Gastroesophageal sphincter (tissue), 3 donors: ENCODE results near the gene IL1RAP.

Experiments
- EP300 ChIP-seq: sonication (generic); formaldehyde crosslinking; IDR thresholded peaks from one replicate; pipeline ENCODE4 v1.6.1; 2017; ENCODE audit warnings: antibody characterized with exemption, mild to moderate bottlenecking
- POLR2A ChIP-seq, 2 donors: fragments of 450-650 bp; IDR thresholded peaks; one replicate each; pipeline ENCODE4 v1.6.1; 2017; ENCODE audit warnings: antibody characterized with exemption in 2 of 2, mild to moderate bottlenecking in 2 of 2, moderate library complexity in 1 of 2
- POLR2AphosphoS5 ChIP-seq: sonication (generic); formaldehyde crosslinking; IDR thresholded peaks from one replicate; pipeline ENCODE4 v1.6.1; 2017; ENCODE audit warnings: antibody characterized with exemption
- TF ChIP-seq, protein P1 (sequence below), 4 experiments: fragments of 200-600 bp in 2 of 4; fragments of 450-650 bp in 2 of 4; sonication (generic) in 1 of 4; IDR thresholded peaks; one replicate each; pipeline ENCODE4 v1.5.1; 2017 to 2019; ENCODE audit warnings: antibody characterized with exemption in 4 of 4, mild to moderate bottlenecking in 2 of 4, moderate library complexity in 2 of 4

DNA sequence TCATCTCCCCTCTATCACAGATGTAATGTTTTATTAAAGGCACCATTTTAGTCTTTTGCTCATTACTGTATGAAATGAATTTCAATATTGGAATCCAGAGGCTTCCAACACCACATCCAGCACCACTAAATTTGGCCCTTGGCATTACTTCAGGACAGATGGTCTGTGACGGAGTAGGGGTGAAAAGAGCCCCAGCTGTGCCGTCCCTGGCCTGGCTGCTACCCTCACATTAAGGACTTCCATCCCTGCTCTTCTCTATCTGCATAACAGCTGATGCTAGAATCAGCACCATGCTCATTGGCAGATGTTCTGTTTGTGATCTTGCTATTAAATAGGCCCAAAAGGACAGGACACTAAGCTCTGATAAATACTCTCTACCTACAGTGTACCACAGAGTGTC, 152.9 kb downstream of the IL1RAP start:
- no peak for TF ChIP-seq POLR2A (IDR thresholded peaks at IDR 0.05)
- TF ChIP-seq, protein P1, sequence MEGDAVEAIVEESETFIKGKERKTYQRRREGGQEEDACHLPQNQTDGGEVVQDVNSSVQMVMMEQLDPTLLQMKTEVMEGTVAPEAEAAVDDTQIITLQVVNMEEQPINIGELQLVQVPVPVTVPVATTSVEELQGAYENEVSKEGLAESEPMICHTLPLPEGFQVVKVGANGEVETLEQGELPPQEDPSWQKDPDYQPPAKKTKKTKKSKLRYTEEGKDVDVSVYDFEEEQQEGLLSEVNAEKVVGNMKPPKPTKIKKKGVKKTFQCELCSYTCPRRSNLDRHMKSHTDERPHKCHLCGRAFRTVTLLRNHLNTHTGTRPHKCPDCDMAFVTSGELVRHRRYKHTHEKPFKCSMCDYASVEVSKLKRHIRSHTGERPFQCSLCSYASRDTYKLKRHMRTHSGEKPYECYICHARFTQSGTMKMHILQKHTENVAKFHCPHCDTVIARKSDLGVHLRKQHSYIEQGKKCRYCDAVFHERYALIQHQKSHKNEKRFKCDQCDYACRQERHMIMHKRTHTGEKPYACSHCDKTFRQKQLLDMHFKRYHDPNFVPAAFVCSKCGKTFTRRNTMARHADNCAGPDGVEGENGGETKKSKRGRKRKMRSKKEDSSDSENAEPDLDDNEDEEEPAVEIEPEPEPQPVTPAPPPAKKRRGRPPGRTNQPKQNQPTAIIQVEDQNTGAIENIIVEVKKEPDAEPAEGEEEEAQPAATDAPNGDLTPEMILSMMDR (IDR thresholded peaks at IDR 0.05) = no peak
- TF ChIP-seq EP300 = no peak
- no peak for TF ChIP-seq POLR2AphosphoS5
